Activated CD8-positive, alpha-beta memory T cell treated with anti-CD3 and anti-CD28 coated beads, Interleukin-2, amount 50 U/mL, for 48 hours (primary cell): ENCODE data around the gene MFSD2A.
A peak's percentile ranks its signal among the peaks of the same experiment; 100 is the strongest.
"Not testable (repeated sequence)": the region's sequence is repeated elsewhere in the genome, so short reads cannot be mapped to it uniquely, and the experiment has no call there.

ENCODE experiments used
- DNase-seq: peaks from one replicate; pipeline ENCODE4 v3.0.0-alpha.2; 2020

The MFSD2A gene

GRCh38 chr1:39969531-39970270 lies 14.8 kb downstream of the MFSD2A start:
- DNase-seq, result no peak

GRCh38 chr1:39970274-39970673 lies 15.3 kb downstream of the MFSD2A start:
- DNase-seq, result no peak

- DNase-seq, result no peak
These were observed 16.2 kb downstream of the MFSD2A start for GRCh38 chr1:39971138-39971537.

GRCh38 chr1:39973503-39974135 lies 18.7 kb downstream of the MFSD2A start:
- DNase-seq, result peak; percentile 89

- no peak for DNase-seq
These were observed 21.8 kb downstream of the MFSD2A start for GRCh38 chr1:39976732-39977131.

GRCh38 chr1:39977202-39977601 lies 22.3 kb downstream of the MFSD2A start:
- no peak for DNase-seq

GRCh38 chr1:39979654-39980053 lies 24.7 kb downstream of the MFSD2A start:
- no peak for DNase-seq

- DNase-seq, result no peak
These were observed 25.8 kb downstream of the MFSD2A start for GRCh38 chr1:39980555-39981313.

GRCh38 chr1:39981385-39981784 lies 26.4 kb downstream of the MFSD2A start:
- no peak for DNase-seq

- no peak for DNase-seq
These were observed 27.0 kb downstream of the MFSD2A start for GRCh38 chr1:39981945-39982344.

GRCh38 chr1:39984480-39984879 lies 29.5 kb downstream of the MFSD2A start:
- not testable (repeated sequence) for DNase-seq

GRCh38 chr1:39984951-39985350 lies 30.0 kb downstream of the MFSD2A start:
- no peak for DNase-seq

GRCh38 chr1:39987869-39988268 lies 32.9 kb downstream of the MFSD2A start:
- DNase-seq, result no peak

- no peak for DNase-seq
These were observed 33.8 kb downstream of the MFSD2A start for GRCh38 chr1:39988618-39989343.

- DNase-seq, result no peak
These were observed 35.5 kb downstream of the MFSD2A start for GRCh38 chr1:39990428-39990827.

GRCh38 chr1:39992234-39992633 lies 37.3 kb downstream of the MFSD2A start:
- no peak for DNase-seq

- DNase-seq, result no peak
These were observed 37.9 kb downstream of the MFSD2A start for GRCh38 chr1:39992888-39993287.

- no peak for DNase-seq
These were observed 41.0 kb downstream of the MFSD2A start for GRCh38 chr1:39995973-39996393.

- DNase-seq, result no peak
These were observed 41.6 kb downstream of the MFSD2A start for GRCh38 chr1:39996396-39997004.

GRCh38 chr1:40001456-40001855 lies 46.5 kb downstream of the MFSD2A start:
- no peak for DNase-seq

- no peak for DNase-seq
These were observed 48.5 kb downstream of the MFSD2A start for GRCh38 chr1:40003156-40004093.

- no peak for DNase-seq
These were observed 49.9 kb downstream of the MFSD2A start for GRCh38 chr1:40004857-40005256.
